ENCODE measurements around the gene ROGDI.

Gene ROGDI

DNA sequence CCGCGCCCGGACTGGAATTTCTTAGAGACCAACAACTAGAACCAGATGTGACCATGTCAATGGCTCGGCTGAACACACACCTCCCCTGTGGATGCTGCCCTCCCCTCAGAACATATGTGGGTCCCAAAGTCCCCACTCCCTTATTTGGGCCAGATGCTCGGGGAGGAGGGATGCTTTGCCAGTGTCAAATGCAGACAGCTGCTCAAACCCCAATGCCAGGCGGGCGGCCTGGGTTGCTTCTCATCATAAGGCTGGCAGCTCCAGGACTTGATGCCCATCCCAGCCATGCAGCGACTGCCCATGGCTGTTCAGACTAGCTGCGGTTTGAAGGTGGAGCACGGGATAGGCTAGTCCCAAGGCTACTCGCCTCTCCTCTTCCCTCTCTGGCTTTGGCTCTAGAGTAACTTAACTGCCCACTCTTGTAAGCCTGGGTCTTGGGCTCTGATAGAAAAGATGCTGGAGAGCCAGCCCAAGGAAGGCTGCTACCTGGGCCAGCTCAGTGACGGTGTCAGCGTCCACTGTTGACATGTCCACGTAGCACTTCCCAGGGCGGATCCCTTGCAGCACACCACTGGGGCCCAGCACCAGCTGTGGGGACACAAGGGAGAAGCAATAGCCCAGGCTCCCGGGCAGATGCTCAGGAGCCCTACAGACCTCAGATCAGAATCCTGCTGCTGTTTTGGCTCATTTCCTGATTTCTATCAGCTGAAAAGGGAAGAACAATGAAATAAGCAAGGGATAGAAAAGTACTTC is 11.0 kb upstream of the ROGDI start:
- no peak for DNase-seq

GRCh38 chr16:4811773-4812172 is 9.3 kb upstream of the ROGDI start:
- DNase-seq = no peak

GRCh38 chr16:4811242-4811641 is 8.8 kb upstream of the ROGDI start:
- DNase-seq = no peak

DNA sequence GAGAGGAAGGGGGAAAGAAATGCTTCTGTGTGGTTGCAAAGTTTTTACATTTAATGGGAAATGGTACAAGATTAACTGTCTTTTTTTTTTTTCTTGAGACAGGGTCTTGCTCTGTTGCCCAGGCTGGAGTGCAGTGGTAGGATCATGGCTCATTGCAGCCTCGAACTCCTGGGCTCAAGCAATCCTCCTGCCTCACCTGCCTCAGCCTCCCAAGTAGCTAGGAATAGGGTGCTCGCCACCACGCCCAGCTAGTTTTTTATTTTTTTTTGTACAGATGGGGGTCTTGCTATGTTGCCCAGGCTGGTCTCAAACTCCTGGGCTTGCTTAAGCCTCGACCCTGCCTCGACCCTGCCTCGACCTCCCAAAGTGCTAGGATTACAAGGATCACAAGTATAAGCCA is 3.8 kb upstream of the ROGDI start:
- no peak for DNase-seq

DNA sequence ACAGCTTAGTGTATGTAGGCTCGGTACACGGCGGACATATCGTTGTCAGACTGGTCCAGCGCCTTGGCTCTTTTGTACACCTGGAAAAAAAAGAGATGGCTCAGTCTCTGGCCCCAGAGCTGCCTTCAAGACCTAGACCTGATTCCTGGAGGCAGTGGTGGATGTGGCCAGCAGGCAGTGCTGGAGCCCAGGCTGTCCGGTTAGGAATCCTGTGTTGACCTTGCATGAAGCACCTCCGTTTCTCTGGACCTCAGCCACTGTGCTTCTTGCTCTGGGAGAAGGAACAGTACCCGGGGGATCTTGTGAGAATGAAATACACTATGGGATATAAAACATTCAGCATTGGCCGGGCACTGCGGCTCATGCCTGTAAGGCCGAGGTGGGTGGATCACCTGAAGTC is 2.8 kb upstream of the ROGDI start:
- DNase-seq = no peak

DNA sequence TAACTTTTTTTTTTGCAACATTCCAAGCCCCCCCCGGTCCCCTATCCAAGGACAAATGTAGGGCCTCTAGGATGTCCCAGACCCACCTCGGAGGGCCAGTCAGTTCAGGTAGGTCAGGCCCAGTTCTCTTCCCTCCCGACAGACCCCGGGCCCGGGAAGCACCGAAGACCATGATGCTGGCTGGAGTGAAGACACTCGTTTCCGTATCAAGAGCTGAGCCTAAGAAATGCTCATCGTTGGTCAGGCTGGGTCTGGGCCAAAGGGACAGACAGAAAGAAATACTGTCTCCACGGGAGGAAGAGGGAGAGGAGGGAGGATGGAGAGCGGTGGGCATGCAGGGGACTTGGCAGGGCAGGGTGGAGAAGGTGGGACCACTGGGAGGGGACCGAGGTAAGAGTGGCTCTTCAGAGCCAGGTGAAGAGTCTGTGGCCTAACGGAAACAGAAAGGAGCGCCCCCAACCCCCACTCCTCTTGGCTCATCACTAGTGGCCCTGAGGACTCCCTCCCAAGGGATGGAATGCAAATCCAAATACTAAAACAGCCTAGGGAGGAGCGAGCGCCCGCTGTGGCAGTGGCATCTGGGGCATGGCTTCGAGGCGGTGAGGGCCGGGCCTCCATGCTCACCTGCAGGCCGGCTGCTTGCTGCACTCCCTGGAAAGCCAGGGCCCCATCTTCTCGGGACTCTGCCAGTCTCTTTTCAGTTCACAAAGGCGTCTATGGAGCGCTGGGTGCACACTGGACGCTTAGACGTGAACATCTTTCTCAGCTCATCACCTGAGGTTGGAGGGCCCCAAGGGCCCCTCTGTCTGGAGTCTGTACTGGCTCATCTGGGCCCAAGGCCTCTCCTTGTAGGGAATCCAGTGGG is 1.7 kb upstream of the ROGDI start:
- DNase-seq = no peak

DNA sequence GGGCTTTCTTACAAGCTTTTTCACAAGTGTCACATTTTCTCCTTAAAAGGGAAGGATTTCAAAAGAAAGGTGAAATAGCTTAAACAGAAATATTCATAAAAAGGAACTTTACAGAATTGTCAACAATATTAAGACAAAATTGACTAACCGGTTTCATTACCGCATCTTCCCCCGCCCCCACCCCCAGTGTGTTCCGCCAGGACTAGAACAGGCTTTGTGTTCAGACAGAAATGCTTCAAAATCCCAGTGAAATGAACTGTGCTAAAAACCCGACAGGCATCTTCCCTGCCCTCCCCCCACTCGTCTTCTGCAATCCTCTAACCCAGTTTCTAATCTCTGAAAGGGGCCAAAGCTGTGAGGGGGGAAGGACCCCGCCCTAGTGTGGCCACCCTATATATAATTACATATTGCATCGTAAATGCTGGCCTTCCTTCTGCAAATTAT is 990 bp upstream of the ROGDI start:
- DNase-seq = peak; percentile 58

DNA sequence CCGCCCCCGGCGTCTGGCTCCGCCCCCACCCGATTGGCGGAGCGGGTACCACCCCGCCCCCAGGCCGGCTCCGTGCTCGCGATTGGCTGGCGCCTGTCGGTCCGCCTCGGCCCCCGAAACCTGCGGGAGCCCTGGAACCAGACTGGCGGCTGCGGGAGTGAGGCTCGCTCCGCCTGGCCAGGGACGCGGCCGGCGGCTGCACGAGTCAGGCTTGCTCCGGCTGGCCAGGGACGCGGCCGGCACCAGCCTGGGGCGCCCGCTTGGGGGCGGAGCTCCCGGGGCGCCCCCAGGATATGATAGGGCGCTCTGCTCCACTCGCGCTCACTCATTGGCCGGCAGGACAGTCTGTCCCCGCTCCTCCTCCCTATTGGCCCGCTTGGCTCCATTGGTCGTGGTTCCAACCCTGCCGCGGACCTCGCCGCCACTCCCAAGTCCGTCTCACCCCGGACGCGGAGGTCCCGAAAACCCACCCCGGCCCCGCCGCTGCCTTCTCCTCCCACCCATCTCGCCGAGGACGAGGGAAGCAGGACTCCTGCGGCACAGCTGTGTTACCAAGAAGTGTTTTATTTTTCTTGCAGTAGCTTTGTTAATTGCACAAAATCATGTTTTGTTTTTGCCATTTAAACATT is 340 bp upstream of the ROGDI start:
- DNase-seq = peak; percentile 96

DNA sequence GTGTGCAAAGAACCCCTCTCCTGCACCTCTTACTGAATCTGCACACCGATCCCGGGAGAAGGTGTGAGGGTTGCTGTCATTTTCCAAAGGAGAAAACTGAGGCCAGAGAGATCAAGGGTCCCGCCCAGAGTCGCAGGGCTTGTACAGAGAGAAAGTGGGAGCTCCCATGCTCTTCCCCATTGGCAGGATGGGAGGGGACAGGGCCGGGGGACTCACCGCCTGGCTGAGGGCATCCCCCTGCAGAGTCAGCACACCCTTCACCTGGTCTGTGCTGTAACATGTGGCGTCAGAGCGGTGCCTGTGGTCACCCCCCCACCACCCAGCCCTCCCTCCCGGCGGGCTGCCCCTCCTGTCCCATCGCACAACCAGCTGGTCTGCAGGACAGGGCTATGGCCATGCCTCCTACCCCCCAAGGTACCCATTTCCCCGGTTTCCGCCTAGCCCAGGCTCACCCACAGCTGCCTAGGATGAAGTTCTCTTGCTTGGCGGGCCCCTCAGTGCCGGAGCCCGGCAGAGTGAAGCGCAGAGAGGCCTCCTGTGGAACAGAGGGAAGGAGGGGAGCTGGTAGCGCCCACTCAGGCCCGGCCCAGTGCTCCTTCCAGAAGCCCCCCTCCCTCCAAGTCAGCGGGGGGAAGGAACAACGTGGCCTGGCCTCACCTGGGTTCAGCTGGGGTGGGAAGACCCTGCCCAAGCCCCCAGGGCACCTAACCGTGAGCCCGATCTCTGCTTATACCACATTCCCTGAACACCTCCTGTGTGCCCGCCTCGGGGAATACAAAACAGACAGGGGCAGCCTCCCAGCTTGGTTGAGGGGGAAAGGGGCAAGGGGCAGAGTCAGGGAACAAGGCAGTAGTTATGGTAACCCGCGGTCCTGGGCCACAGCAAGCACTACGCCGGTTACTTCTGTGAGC is 1.1 kb downstream of the ROGDI start:
- no peak for DNase-seq

DNA sequence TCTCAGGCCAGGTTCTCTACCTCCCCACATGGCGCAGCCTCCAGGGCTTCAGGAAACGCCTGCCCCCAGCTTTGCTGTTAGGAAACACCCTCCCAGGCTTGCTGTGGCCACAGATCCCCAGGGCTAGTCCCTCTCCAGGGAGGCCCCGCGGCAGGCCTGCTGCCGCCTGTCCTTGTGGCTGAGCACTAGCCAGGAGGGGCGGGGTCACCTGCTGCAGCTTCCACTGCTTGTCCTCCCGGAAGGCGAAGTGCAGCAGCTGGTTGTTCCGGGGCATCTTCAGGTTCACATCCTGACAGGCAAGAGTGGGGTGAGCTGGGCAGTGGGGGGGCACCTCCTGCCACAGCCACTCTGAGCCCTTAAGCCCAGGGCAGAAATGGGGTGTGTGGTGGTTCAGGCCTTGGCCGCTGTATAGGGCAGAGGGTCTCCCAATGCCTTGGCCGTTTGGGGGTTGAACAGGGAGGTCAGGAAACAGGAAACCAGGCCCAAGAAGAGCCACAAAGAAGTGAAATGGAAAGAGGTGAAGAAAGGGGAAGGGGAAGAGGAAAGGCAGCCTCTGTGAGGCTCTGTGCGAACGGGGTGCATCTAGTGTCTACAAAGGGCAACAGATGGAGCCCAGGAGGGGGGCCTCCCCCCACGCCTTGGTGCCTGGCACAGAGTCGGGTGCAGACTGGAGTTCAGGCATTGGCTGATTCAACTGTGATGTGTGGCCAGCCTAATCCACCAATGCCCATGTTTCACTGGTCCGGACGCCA is 2.0 kb downstream of the ROGDI start:
- DNase-seq = no peak

- DNase-seq = no peak
Measured at GRCh38 chr16:4799171-4799855, 3.1 kb downstream of the ROGDI start.

DNA sequence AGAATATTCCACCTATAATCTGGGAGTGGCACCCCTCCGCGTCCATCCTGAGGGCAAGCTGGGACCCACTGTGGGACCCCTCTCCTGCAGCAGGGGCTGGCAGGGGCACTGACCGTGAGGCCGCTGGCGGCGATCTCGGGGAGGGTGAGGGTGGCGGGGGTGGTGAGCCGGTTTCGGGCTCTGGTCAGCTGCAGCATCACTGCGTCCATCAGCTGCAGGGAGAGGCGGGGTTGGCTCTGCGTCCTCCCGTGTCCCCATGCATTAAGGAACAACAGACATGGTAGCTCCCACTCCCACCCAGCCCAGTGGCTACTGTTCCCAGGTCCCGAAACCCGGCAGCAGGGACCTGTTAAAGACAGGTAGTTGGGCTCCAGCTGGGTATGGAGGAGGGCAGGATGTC is 4.0 kb downstream of the ROGDI start:
- no peak for DNase-seq

GRCh38 chr16:4797805-4798252 is 4.6 kb downstream of the ROGDI start:
- DNase-seq = no peak

- DNase-seq = no peak
Measured at GRCh38 chr16:4796982-4797804, 5.2 kb downstream of the ROGDI start.

DNA sequence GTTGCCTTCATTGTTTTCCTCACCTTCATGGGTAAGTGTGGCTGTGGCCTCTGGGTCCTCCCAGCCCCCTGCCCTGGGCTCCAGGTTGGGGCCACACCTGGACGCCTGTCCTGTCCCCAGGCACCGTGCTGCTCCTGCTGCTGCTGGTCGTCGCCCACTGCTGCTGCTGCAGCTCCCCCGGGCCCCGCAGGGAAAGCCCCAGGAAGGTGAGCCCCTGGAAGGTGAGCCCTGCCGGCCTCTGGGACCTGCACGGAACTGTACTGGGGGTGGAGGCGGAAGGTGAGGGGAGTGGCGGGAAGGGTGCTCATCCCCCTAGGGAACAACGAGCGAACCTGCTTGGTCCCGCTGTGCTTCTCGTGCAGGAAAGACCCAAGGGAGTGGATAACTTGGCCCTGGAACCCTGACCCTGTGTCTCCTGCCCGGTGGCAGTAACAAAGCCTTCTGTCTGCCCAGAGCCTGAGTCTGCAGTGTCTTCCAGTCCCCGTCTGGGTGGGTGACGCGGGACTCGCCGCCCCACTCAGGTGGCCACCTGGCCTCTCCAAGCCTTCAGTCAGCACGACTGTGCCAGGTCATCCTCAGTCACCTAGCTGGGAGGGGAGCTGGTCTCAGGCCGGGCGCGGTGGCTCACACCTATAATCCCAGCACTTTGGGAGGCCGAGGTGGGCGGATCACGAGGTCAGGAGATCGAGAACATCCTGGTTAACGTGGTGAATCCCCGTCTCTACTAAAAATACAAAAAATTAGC is 6.4 kb downstream of the ROGDI start:
- no peak for DNase-seq

- no peak for DNase-seq
Measured at GRCh38 chr16:4795181-4795827, 7.1 kb downstream of the ROGDI start, which contains the start of gene SMIM22. SMIM22 (plus strand) TSS chr16:4795369; CDS start chr16:4795735, 366 bp downstream.

- no peak for DNase-seq
Measured at GRCh38 chr16:4792951-4793513, 9.4 kb downstream of the ROGDI start.

DNA sequence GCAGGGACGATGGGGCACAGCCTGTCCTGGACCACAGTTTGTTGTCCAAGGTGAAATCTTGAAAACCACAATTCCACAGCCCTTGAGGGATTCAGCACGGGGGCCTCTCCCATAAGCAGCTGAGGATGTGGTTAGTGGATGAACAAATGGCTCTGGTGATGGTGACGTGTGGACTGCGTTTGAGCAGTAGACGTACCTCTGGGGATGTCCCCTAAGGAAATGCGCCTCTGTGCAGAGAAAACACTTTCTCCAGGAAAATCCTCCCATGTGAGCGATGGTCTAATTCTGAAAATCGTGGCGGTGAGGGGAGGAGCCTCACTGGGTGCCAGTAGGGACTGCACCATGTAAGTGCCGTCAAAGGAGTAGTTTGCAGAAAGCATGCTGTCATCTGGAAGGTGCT is 11.6 kb downstream of the ROGDI start:
- no peak for DNase-seq

DNA sequence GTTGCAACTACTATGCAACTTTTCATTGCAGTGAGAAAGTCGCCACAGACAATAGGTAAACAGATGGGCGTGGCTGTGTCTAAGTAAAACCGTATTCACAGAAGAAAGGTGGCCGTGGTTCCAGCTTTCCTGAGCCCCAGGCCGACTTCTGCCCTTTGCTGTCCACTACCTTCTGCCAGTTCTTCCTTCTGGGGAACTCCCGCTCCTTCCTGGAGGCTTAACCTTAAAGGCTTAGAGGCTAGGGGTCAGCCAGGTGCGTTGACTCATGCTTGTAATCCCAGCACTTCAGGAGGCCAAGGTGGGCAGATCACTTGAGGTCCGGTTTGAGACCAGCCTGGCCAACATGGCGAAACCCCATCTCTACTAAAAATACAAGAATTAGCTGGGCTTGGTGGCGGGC is 12.2 kb downstream of the ROGDI start:
- DNase-seq = no peak
